ENCODE results near the gene BLTP3B. TPM values are rescaled to one million over a fixed set of nuclear protein-coding genes. Genes with fewer than 3 reads are reported as not detected.
A peak's percentile ranks its signal among the peaks of the same experiment; 100 is the strongest.

BLTP3B gene
- total RNA-seq, 3 donors from 2014 or later: 29.2 to 42.4 (median 40.8) TPM

GRCh38 chr12:100168562-100168961 lies 25.9 kb upstream of the BLTP3B start:
- Histone ChIP-seq H3K36me3 (no peaks in the 10 kb centered on the region), H3K4me1 (peaks cover 0 to 4% of the 10 kb centered on the region in 2 donors)
- intact Hi-C loops (cut with DNase I; ENCODE audit: low total_unique reads): no loop called here

DNA sequence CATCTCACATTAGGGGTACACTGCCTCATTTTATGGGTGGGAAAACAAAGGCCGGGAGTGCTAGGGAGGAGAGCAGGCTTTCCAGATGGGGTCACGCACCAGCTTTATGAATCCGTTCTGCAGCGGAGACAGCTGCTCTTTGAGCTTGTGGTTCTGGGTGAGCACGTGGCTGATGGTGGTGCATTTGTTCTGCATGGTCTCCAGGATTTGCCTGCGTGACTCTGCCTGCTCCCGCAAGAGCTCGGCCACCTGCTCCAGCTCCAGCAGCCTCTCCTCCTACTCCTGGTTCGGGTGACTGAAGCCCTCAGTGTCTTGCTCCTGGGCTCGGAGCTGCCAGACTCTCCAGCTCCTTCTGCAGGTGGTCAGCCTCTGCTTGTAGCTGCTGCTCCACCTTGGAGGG lies 23.6 kb upstream of the BLTP3B start:
- peaks cover 0 to 4% of the 10 kb centered on the region in 2 donors for H3K4me1 ChIP-seq
- intact Hi-C loops (cut with DNase I; ENCODE audit: low total_unique reads): no loop called here

More at GRCh38 chr12:100168562-100168961, 25.9 kb upstream of the BLTP3B start:
- TF ChIP-seq, protein P1, sequence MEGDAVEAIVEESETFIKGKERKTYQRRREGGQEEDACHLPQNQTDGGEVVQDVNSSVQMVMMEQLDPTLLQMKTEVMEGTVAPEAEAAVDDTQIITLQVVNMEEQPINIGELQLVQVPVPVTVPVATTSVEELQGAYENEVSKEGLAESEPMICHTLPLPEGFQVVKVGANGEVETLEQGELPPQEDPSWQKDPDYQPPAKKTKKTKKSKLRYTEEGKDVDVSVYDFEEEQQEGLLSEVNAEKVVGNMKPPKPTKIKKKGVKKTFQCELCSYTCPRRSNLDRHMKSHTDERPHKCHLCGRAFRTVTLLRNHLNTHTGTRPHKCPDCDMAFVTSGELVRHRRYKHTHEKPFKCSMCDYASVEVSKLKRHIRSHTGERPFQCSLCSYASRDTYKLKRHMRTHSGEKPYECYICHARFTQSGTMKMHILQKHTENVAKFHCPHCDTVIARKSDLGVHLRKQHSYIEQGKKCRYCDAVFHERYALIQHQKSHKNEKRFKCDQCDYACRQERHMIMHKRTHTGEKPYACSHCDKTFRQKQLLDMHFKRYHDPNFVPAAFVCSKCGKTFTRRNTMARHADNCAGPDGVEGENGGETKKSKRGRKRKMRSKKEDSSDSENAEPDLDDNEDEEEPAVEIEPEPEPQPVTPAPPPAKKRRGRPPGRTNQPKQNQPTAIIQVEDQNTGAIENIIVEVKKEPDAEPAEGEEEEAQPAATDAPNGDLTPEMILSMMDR (IDR thresholded peaks at IDR 0.05): no peak
- TF ChIP-seq POLR2AphosphoS5 (IDR thresholded peaks at IDR 0.05) (no peak), POLR2A (IDR thresholded peaks at IDR 0.05) (no peak)
- H3K27ac ChIP-seq: no peak overlapping the region
- no peak overlapping the region for H3K4me3 ChIP-seq
- no peaks in the 10 kb centered on the region for H3K27me3 ChIP-seq
- H3K9me3 ChIP-seq: no peaks in the 10 kb centered on the region
- no peak for DNase-seq (ENCODE audit: low spot score in 2 of 2)

DNA sequence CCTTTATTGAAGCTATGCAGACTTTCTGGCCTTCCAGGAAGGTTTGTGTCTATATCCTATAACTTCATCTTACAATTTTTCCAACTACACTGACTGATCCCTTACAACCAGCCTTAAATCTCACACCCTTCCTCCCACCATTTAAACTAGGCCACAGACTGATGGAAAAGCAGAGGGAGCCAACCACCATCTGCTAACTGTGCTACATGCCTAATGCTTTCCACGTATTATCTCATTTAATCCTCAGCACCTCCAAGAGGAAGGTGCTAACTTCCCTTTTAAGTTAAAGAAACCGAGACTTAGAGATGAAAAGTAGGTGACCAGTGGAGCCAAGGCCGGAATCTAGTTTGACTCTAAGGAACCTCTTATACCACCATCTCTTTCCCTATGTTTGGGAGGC lies 22.7 kb upstream of the BLTP3B start:
- TF ChIP-seq POLR2A (IDR thresholded peaks at IDR 0.05) (no peak), POLR2AphosphoS5 (IDR thresholded peaks at IDR 0.05) (no peak)
- TF ChIP-seq, protein P1 (IDR thresholded peaks at IDR 0.05): no peak
- Histone ChIP-seq H3K4me3 (no peak overlapping the region), H3K27ac (no peak overlapping the region), H3K4me1 (peaks cover 0 to 4% of the 10 kb centered on the region in 2 donors), H3K36me3 (no peaks in the 10 kb centered on the region), H3K27me3 (no peaks in the 10 kb centered on the region), H3K9me3 (no peaks in the 10 kb centered on the region)
- no peak for DNase-seq (ENCODE audit: low spot score in 2 of 2)
- intact Hi-C loops (cut with DNase I; ENCODE audit: low total_unique reads): no loop called here

More for the DNA sequence above, 23.6 kb upstream of the BLTP3B start:
- Histone ChIP-seq H3K4me3 (no peak overlapping the region), H3K36me3 (no peaks in the 10 kb centered on the region), H3K9me3 (no peaks in the 10 kb centered on the region), H3K27ac (no peak overlapping the region), H3K27me3 (no peaks in the 10 kb centered on the region)
- no peak for DNase-seq (ENCODE audit: low spot score in 2 of 2)
- TF ChIP-seq, protein P1 (IDR thresholded peaks at IDR 0.05): no peak
- TF ChIP-seq POLR2AphosphoS5 (IDR thresholded peaks at IDR 0.05) (no peak), POLR2A (IDR thresholded peaks at IDR 0.05) (no peak)

DNA sequence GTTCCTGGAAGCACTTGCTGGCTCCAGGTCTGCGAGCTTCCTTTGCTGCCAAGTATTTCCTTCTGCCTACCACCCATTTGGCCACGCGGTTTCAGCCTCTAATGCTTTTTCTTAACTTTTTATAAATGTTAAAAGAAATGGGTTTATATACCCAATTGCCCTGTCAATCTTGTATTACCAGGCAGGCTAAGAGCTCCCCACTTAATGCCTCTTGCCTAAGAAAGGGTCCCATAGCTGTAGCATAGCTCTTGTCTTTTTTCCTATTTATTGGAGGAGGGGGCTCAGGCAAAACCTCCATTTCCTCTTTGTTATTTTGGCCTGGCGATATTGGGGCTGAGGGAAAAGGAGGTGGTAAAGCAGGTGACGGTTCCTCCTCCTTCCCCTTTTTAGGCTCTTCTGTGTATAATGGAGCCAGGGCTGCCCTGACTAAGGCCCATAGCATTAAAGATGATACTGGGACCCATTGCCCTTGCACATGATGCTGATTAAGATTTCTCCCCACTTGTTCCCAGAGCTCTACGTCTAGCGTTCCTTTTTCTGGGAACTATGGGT lies 21.6 kb upstream of the BLTP3B start:
- Histone ChIP-seq H3K9me3 (no peaks in the 10 kb centered on the region), H3K4me3 (peak overlapping the region in 2 of 3 donors; percentile 32 to 55), H3K27ac (no peak overlapping the region), H3K27me3 (no peaks in the 10 kb centered on the region), H3K4me1 (peaks cover 0 to 4% of the 10 kb centered on the region in 2 donors), H3K36me3 (no peaks in the 10 kb centered on the region)
- intact Hi-C loops (cut with DNase I; ENCODE audit: low total_unique reads): no loop called here
- DNase-seq (ENCODE audit: low spot score in 2 of 2): no peak
- TF ChIP-seq, protein P1 (IDR thresholded peaks at IDR 0.05): no peak
- TF ChIP-seq POLR2AphosphoS5 (IDR thresholded peaks at IDR 0.05) (no peak), POLR2A (IDR thresholded peaks at IDR 0.05) (no peak)

DNA sequence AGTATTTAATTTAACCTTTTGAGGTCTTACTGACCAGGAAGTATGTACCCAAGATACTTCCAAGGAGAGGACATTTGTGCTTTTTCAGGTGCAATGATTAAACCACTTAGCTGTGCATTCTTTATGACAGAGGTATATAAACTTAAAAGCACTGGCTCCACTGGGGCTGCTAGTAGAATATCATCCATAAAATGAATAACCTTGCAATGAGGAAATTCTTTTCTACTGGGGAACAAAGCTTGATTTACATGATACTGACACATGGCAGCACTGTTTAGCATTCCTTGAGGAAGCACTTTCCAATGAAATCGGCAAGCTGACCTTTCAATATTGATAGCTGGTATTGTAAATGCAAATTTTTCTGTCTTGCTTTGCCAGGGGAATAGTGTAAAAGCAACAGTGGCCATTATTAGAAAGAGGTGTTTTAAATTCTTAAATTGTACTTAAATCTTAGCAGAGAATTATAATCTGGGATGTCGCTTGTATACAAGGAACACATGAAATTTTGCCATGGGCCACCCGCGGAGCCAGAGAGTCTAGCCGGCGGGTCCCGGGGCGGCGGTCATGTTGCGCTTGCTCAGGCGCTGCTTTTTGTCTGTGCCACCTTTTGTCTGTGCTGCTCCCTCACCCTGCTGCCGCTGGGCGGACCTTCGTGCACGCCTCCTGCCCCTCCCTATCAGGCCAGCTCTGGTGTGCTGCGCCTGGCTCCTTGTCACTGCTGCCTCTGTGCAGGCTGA lies 20.9 kb upstream of the BLTP3B start:
- H3K4me3 ChIP-seq: peak overlapping the region in 2 of 3 donors; percentile 32 to 55
- TF ChIP-seq, protein P1 (IDR thresholded peaks at IDR 0.05): no peak
- TF ChIP-seq POLR2AphosphoS5 (IDR thresholded peaks at IDR 0.05) (no peak), POLR2A (IDR thresholded peaks at IDR 0.05) (no peak)
- no peaks in the 10 kb centered on the region for H3K9me3 ChIP-seq
- peak; percentile 70 to 81 for DNase-seq (ENCODE audit: low spot score in 2 of 2)
- no peaks in the 10 kb centered on the region for H3K36me3 ChIP-seq
- peaks cover 0 to 4% of the 10 kb centered on the region in 2 donors for H3K4me1 ChIP-seq
- intact Hi-C loops (cut with DNase I; ENCODE audit: low total_unique reads): no loop called here
- no peaks in the 10 kb centered on the region for H3K27me3 ChIP-seq
- H3K27ac ChIP-seq: no peak overlapping the region

Measured in breast epithelium (tissue), 4 donors.